H1 (cell line): ENCODE data around the gene APBB1. TPM values are rescaled to one million over a fixed set of nuclear protein-coding genes. Genes with fewer than 3 reads are reported as not detected.

Experiments
- CTCF ChIA-PET: fragments of 300-600 bp; sonication (Branson Sonifier 250); formaldehyde crosslinking; loops from one replicate; lab custom pipeline; 2021; ENCODE audit not compliant: partially characterized antibody; lab: Charles Lee
- POLR2A ChIA-PET: fragments of 300-600 bp; sonication (Branson Sonifier 250); formaldehyde crosslinking; loops from one replicate; lab custom pipeline; 2021; ENCODE audit warnings: inconsistent platforms; ENCODE audit not compliant: partially characterized antibody; lab: Charles Lee
- DNase-seq, 2 experiments: peaks; one replicate each; pipeline versions ENCODE4 v3.0.0 to v3.0.0-alpha.2; 2010 to 2022; ENCODE audit warnings: low spot score in 2 of 2, low read depth in 1 of 2, mixed read lengths in 1 of 2
- FAIRE-seq: peaks from 2 replicates; lab custom pipeline; 2011; peaks lifted over from hg19 to GRCh38; lab: Jason Lieb, UNC
- H2AFZ ChIP-seq: 2 replicates; pipeline ENCODE4 v1.8.1; 2012; ENCODE audit warnings: low read length, inconsistent platforms
- H2AK5ac ChIP-seq: 2 replicates; pipeline ENCODE4 v1.6.1; 2013; ENCODE audit warnings: low read depth, low read length
- H2BK120ac ChIP-seq: replicated peaks from 2 replicates; pipeline ENCODE3; 2013; ENCODE audit warnings: low read depth, low read length, inconsistent platforms
- H2BK12ac ChIP-seq: 2 replicates; pipeline ENCODE4 v1.6.1; 2013; ENCODE audit warnings: low read depth, low read length
- H2BK15ac ChIP-seq: 2 replicates; pipeline ENCODE4 v1.6.1; 2013; ENCODE audit warnings: low read length
- H2BK20ac ChIP-seq: 2 replicates; pipeline ENCODE4 v1.6.1; 2013; ENCODE audit warnings: low read length
- H2BK5ac ChIP-seq: 2 replicates; pipeline ENCODE4 v1.6.1; 2013; ENCODE audit warnings: low read depth, low read length
- H3K14ac ChIP-seq: 2 replicates; pipeline ENCODE4 v1.6.1; 2013; ENCODE audit warnings: inconsistent platforms; ENCODE audit not compliant: insufficient read length
- H3K18ac ChIP-seq: 2 replicates; pipeline ENCODE4 v1.6.1; 2013; ENCODE audit warnings: low read length; ENCODE audit errors: extremely low read depth
- H3K23ac ChIP-seq: 2 replicates; pipeline ENCODE4 v1.6.1; 2013; ENCODE audit warnings: inconsistent platforms; ENCODE audit not compliant: insufficient read length
- H3K23me2 ChIP-seq: 2 replicates; pipeline ENCODE4 v1.6.1; 2013; ENCODE audit warnings: low read depth, low read length
- H3K27ac ChIP-seq: 2 replicates; pipeline ENCODE4 v1.6.1; 2011; ENCODE audit warnings: low read depth, low read length, inconsistent platforms
- H3K27me3 ChIP-seq, 4 experiments: replicated peaks in 1 of 4; 1 replicate in 1 of 4; 2 replicates in 3 of 4; pipeline versions ENCODE4 v1.6.1 to v1.8.1; 2011 to 2013; ENCODE audit warnings: low read length in 3 of 4, mild to moderate bottlenecking in 3 of 4, inconsistent platforms in 2 of 4, mixed read lengths in 2 of 4, moderate library complexity in 1 of 4; ENCODE audit not compliant: control insufficient read depth in 3 of 4, insufficient read depth in 3 of 4; ENCODE audit errors: extremely low read depth in 1 of 4
- H3K36me3 ChIP-seq, 4 experiments: 2 replicates each; pipeline versions ENCODE4 v1.6.1 to v1.8.1; 2011 to 2013; ENCODE audit warnings: mild to moderate bottlenecking in 4 of 4, low read length in 3 of 4, moderate library complexity in 2 of 4, control low read depth in 1 of 4, inconsistent platforms in 1 of 4; ENCODE audit not compliant: insufficient read depth in 4 of 4, control insufficient read depth in 2 of 4
- H3K4ac ChIP-seq: replicated peaks from 2 replicates; pipeline ENCODE3; 2013; ENCODE audit warnings: low read length, low read depth, mixed read lengths, inconsistent platforms; ENCODE audit not compliant: insufficient read length
- H3K4me1 ChIP-seq, 4 experiments: replicated peaks in 1 of 4; 1 replicate in 1 of 4; 2 replicates in 3 of 4; pipeline versions ENCODE4 v1.6.1 to v1.8.1; 2011 to 2013; ENCODE audit warnings: low read length in 3 of 4, inconsistent platforms in 2 of 4, mixed read lengths in 1 of 4; ENCODE audit not compliant: insufficient read depth in 4 of 4, control insufficient read depth in 3 of 4
- H3K4me2 ChIP-seq, 2 experiments: 2 replicates each; pipeline versions ENCODE4 v1.6.1 to v1.8.1; 2011 to 2013; ENCODE audit warnings: low read depth in 2 of 2, low read length in 2 of 2, control low read depth in 1 of 2, inconsistent platforms in 1 of 2, mild to moderate bottlenecking in 1 of 2; ENCODE audit not compliant: insufficient read depth in 1 of 2
- H3K4me3 ChIP-seq, 4 experiments: fragments of 200-600, 300-600 bp in 1 of 4; sonication (generic), shearing (Covaris generic), sonication (Bioruptor Twin) in 1 of 4; 2 replicates each; pipeline versions ENCODE4 v1.5.1 to v1.8.1; 2011 to 2016; ENCODE audit warnings: low read length in 4 of 4, low read depth in 3 of 4, control low read depth in 2 of 4, inconsistent platforms in 2 of 4, mild to moderate bottlenecking in 2 of 4, mixed read lengths in 1 of 4, moderate library complexity in 1 of 4; ENCODE audit not compliant: insufficient read depth in 2 of 4; ENCODE audit errors: extremely low read depth in 1 of 4
- H3K56ac ChIP-seq: replicated peaks from 2 replicates; pipeline ENCODE3; 2013; ENCODE audit warnings: low read depth, mild to moderate bottlenecking, mixed read lengths, low read length, inconsistent platforms; ENCODE audit not compliant: insufficient read length
- H3K79me1 ChIP-seq: 2 replicates; pipeline ENCODE4 v1.6.1; 2013; ENCODE audit warnings: low read depth, low read length, control low read depth
- H3K79me2 ChIP-seq, 2 experiments: 2 replicates each; pipeline versions ENCODE4 v1.6.1 to v1.8.1; 2012 to 2013; ENCODE audit warnings: low read length in 2 of 2, mild to moderate bottlenecking in 2 of 2, inconsistent platforms in 1 of 2; ENCODE audit not compliant: insufficient read depth in 2 of 2, control insufficient read depth in 1 of 2
- H3K9ac ChIP-seq, 4 experiments: replicated peaks in 1 of 4; 1 replicate in 1 of 4; 2 replicates in 3 of 4; pipeline versions ENCODE4 v1.6.1 to v1.8.1; 2011 to 2013; ENCODE audit warnings: low read depth in 3 of 4, low read length in 3 of 4, control low read depth in 2 of 4, mild to moderate bottlenecking in 2 of 4, moderate library complexity in 2 of 4, inconsistent platforms in 1 of 4; ENCODE audit errors: extremely low read depth in 1 of 4
- H3K9me3 ChIP-seq, 2 experiments: 2 replicates each; pipeline versions ENCODE4 v1.6.1 to v1.8.1; 2012 to 2013; ENCODE audit warnings: mild to moderate bottlenecking in 2 of 2, moderate library complexity in 2 of 2, control low read depth in 1 of 2, inconsistent platforms in 1 of 2, low read depth in 1 of 2, low read length in 1 of 2, mixed read lengths in 1 of 2; ENCODE audit not compliant: insufficient read depth in 2 of 2
- H4K20me1 ChIP-seq, 2 experiments: replicated peaks in 1 of 2; 2 replicates each; pipeline versions ENCODE3 to v1.8.1; 2011 to 2013; ENCODE audit warnings: inconsistent platforms in 2 of 2, low read length in 2 of 2, mild to moderate bottlenecking in 1 of 2; ENCODE audit not compliant: insufficient read depth in 2 of 2, control insufficient read depth in 1 of 2
- H4K5ac ChIP-seq: 2 replicates; pipeline ENCODE4 v1.6.1; 2013; ENCODE audit warnings: low read length, low read depth, mixed read lengths, inconsistent platforms; ENCODE audit not compliant: insufficient read length
- H4K8ac ChIP-seq: 2 replicates; pipeline ENCODE4 v1.8.0; 2013; ENCODE audit warnings: mild to moderate bottlenecking, moderate library complexity, low read length, inconsistent platforms; ENCODE audit not compliant: insufficient read depth; ENCODE audit errors: extremely low read depth
- H4K91ac ChIP-seq: replicated peaks from 2 replicates; pipeline ENCODE3; 2013; ENCODE audit warnings: low read length, mixed read lengths, inconsistent platforms; ENCODE audit not compliant: insufficient read length
- CTBP2 ChIP-seq: IDR thresholded peaks from 2 replicates; pipeline ENCODE4 v1.7.0; 2011; ENCODE audit warnings: borderline replicate concordance, mild to moderate bottlenecking, moderate library complexity, mixed read lengths, low read length; ENCODE audit not compliant: insufficient read depth, insufficient read length
- EP300 ChIP-seq, 2 experiments: IDR thresholded peaks; 1 replicate in 1 of 2; 2 replicates in 1 of 2; pipeline ENCODE4 v1.6.1; 2011 to 2012; ENCODE audit warnings: low read depth in 2 of 2, low read length in 2 of 2, mild to moderate bottlenecking in 2 of 2, borderline replicate concordance in 1 of 2, inconsistent platforms in 1 of 2, moderate library complexity in 1 of 2
- NANOG ChIP-seq: IDR thresholded peaks from 2 replicates; pipeline ENCODE4 v1.6.1; 2011; ENCODE audit warnings: low read length, low read depth, mild to moderate bottlenecking, inconsistent platforms; ENCODE audit not compliant: insufficient read depth, poor library complexity, severe bottlenecking
- NRF1 ChIP-seq: IDR thresholded peaks from 2 replicates; pipeline ENCODE4 v1.6.1; 2011; ENCODE audit warnings: mild to moderate bottlenecking, low read depth, low read length, improper control_type of control experiment
- POU5F1 ChIP-seq: IDR thresholded peaks from 2 replicates; pipeline ENCODE4 v1.6.1; 2011; ENCODE audit warnings: low read depth, mild to moderate bottlenecking, low read length, moderate library complexity
- RFX5 ChIP-seq: IDR thresholded peaks from 2 replicates; pipeline ENCODE4 v1.6.1; 2011; ENCODE audit warnings: low read depth, low read length, improper control_type of control experiment, borderline replicate concordance
- SAP30 ChIP-seq: fragments of 300-600 bp; sonication (generic); IDR thresholded peaks from 2 replicates; pipeline ENCODE4 v1.7.1; 2012; ENCODE audit warnings: low read length, moderate library complexity, mild to moderate bottlenecking, inconsistent platforms; ENCODE audit not compliant: insufficient read depth, insufficient replicate concordance
- TBP ChIP-seq: IDR thresholded peaks from 2 replicates; pipeline ENCODE4 v1.6.1; 2011; ENCODE audit warnings: low read depth, low read length, improper control_type of control experiment
- YY1 ChIP-seq: IDR thresholded peaks from 2 replicates; pipeline ENCODE4 v1.6.1; 2011; ENCODE audit warnings: low read depth, mild to moderate bottlenecking, low read length
- WGBS, 2 experiments: shearing (Covaris generic) in 1 of 2; methylation state at CpG; one replicate each; pipeline versions ENCODE4 v1.1.6 to v1.1.7; 2013 to 2015; ENCODE audit warnings: low lambda C conversion rate in 2 of 2, mixed read lengths in 2 of 2, inconsistent platforms in 1 of 2, low coverage in 1 of 2, missing lambda C conversion rate in 1 of 2; ENCODE audit not compliant: insufficient replicate concordance in 2 of 2, insufficient coverage in 1 of 2, insufficient read length in 1 of 2; ENCODE audit errors: extremely low coverage in 1 of 2, missing lambda C conversion rate in 1 of 2; 5-methylcytosine and 5-hydroxymethylcytosine counted together
- polyA plus RNA-seq, 7 experiments: library from polyadenylated mRNA; depleted of rRNA in 3 of 7; stranded (reverse) in 5 of 7; unstranded in 2 of 7; fragments of >200 nt in 5 of 7; fragments of 200-250 nt in 2 of 7; gene quantifications; 1 replicate in 5 of 7; 2 replicates in 1 of 7; 4 replicates in 1 of 7; pipeline versions ENCODE4 v1.2.1 to v1.2.3, GENCODE V29; 2011 to 2013; ENCODE audit warnings: missing spikeins in 2 of 7, mixed read lengths in 2 of 7
- total RNA-seq: library from RNA; stranded (reverse); fragmentation: NEBNext Ultra II Directional; extraction: Animal tissue kit (Norgen Biotek cat#: 25700); gene quantifications from 2 replicates; pipeline ENCODE4 v1.2.1, GENCODE V29; 2021

APBB1 gene
- total and polyA plus RNA-seq, 2 of the 8 experiments (the other 6 are each of a cell fraction or from before 2014, with no cell fraction given), result 23.9 to 33.1 TPM

- Histone ChIP-seq H3K36me3 (no peaks in the 10 kb centered on the region), H4K20me1 (no peaks in the 10 kb centered on the region), H3K9ac (no peak overlapping the region), H2AFZ (no peak overlapping the region)
- TF ChIP-seq NRF1 (no peak), SAP30 (no peak), POU5F1 (no peak), TBP (no peak), EP300 (IDR thresholded peaks at IDR 0.05; ENCODE audit: borderline replicate concordance in 1 of 2, low read depth in 2 of 2, low read length in 2 of 2) (no peak), NANOG (no peak), YY1 (no peak), CTBP2 (no peak), RFX5 (no peak)
- TF ChIP-seq, all 59 proteins: peak for 0
- H2BK15ac ChIP-seq, result no peak overlapping the region
- no peak for DNase-seq
- ChIA-PET CTCF (interaction anchor here (0.9 to 10.1 kb wide), 6 partner anchors 14 to 52 kb away, joined by 3 to 78 read pairs (median 10); partner anchors contain the start of gene HPX), POLR2A (no interaction called here)
- H4K91ac ChIP-seq, result no peak overlapping the region
- H3K4me3 ChIP-seq, result no peak overlapping the region
- H3K18ac ChIP-seq, result no peak overlapping the region
- H4K5ac ChIP-seq, result no peak overlapping the region
- H3K14ac ChIP-seq, result no peak overlapping the region
- H3K4ac ChIP-seq, result no peak overlapping the region
- no peak overlapping the region for H3K27ac ChIP-seq
- no peak overlapping the region for H2AK5ac ChIP-seq
- no peak overlapping the region for H2BK5ac ChIP-seq
- no peak overlapping the region for H2BK20ac ChIP-seq
- 0 out of 2 replicates have a peak, but pooled peaks cover 2% of the 10 kb centered on the region for H3K79me1 ChIP-seq
- H3K23ac ChIP-seq, result no peak overlapping the region
- H3K79me2 ChIP-seq, result no peaks in the 10 kb centered on the region
- H3K56ac ChIP-seq, result no peak overlapping the region
- H4K8ac ChIP-seq, result no peak overlapping the region
- 0 out of 2 replicates have a peak overlapping the region, but pooled peaks have one; percentile 33 for H2BK12ac ChIP-seq
- 83% methylated on average over 3 of the region's 3 CpGs; no CpG with 5 or more reads in 1 of the 2 experiments for WGBS, 2 experiments
- H3K27me3 ChIP-seq, result peaks cover 1 to 8% (median 4%) of the 10 kb centered on the region in 4 experiments; a peak in 6 of 7 replicates
- FAIRE-seq, result no peak
- no peaks in the 10 kb centered on the region for H3K9me3 ChIP-seq
- no peak overlapping the region for H3K4me2 ChIP-seq
- no peak overlapping the region for H2BK120ac ChIP-seq
- H3K4me1 ChIP-seq, result peaks cover 2 to 5% (median 4%) of the 10 kb centered on the region in 4 experiments; a peak in 4 of 7 replicates
- H3K23me2 ChIP-seq, result peaks cover 5% of the 10 kb centered on the region; the same call in 1 of the 2 replicates
Measured at GRCh38 chr11:6414874-6415328, 4.0 kb downstream of the APBB1 start.
